Cardiac fibroblast (primary cell): ENCODE measurements around the gene CFAP46.

Experiments
- DNase-seq, 2 donors: peaks; one replicate each; pipeline versions ENCODE4 v3.0.0 to v3.0.0-alpha.2; 2010; ENCODE audit warnings: low read depth in 2 of 2
- H3K4me3 ChIP-seq, 2 donors: replicated peaks in 1 of 2; 1 replicate in 1 of 2; 2 replicates in 1 of 2; pipeline ENCODE4 v1.5.1; 2011; ENCODE audit warnings: low read depth in 2 of 2, low read length in 2 of 2, mild to moderate bottlenecking in 2 of 2, moderate library complexity in 1 of 2
- TF ChIP-seq, protein P1 (sequence below): IDR thresholded peaks from one replicate; pipeline ENCODE4 v1.5.1; 2011; ENCODE audit warnings: low read depth, mild to moderate bottlenecking, low read length, inconsistent platforms

The CFAP46 gene

DNA sequence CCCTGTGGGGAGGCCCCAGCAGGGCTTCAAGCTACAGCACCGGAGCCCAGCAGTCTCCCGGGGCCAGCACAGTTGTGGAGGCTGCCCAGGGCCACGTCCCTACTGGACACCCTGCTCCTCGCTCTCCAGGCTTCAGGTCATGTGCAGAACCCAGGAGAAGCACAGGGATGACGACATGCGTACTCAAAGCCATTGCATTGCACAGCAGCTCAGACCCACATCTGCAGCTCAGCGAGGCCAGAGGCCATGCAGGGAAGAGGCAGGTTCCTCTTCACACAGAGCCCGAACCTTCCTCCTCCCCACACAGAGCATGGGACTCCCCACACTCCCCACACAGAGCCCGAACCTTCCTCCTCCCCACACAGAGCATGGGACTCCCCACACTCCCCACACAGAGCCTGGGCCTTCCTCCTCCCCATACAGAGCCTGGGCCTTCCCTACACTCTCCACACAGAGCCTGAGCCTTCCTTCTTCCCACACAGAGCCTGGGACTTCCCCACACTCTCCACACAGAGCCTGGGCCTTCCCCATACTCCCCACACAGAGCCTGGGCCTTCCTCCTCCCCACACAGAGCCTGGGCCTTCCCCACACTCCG, 12.3 kb downstream of the CFAP46 start:
- no peak overlapping the region for H3K4me3 ChIP-seq
- no peak for DNase-seq
- TF ChIP-seq, protein P1, sequence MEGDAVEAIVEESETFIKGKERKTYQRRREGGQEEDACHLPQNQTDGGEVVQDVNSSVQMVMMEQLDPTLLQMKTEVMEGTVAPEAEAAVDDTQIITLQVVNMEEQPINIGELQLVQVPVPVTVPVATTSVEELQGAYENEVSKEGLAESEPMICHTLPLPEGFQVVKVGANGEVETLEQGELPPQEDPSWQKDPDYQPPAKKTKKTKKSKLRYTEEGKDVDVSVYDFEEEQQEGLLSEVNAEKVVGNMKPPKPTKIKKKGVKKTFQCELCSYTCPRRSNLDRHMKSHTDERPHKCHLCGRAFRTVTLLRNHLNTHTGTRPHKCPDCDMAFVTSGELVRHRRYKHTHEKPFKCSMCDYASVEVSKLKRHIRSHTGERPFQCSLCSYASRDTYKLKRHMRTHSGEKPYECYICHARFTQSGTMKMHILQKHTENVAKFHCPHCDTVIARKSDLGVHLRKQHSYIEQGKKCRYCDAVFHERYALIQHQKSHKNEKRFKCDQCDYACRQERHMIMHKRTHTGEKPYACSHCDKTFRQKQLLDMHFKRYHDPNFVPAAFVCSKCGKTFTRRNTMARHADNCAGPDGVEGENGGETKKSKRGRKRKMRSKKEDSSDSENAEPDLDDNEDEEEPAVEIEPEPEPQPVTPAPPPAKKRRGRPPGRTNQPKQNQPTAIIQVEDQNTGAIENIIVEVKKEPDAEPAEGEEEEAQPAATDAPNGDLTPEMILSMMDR: no peak

DNA sequence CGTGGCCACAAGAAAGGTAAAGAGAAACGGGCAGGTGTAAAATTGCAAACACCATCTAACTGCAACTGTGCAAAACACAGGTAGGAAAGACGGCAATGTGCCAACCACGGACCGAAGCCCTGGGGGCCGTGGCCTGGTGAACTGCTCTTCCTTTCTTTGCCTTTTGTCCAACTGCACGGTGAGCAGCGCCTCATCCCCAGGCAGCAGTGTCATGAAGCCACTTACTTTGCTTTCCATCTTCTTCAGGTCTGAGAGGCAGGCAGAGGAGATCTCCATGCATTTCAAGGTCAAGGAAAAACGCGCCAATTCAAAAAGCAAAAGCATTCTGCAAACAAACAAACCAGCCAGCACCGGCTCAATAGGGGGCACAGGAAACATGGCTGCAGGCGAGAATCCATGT, 12.9 kb downstream of the CFAP46 start:
- DNase-seq: no peak
- TF ChIP-seq, protein P1: no peak
- no peak overlapping the region for H3K4me3 ChIP-seq

DNA sequence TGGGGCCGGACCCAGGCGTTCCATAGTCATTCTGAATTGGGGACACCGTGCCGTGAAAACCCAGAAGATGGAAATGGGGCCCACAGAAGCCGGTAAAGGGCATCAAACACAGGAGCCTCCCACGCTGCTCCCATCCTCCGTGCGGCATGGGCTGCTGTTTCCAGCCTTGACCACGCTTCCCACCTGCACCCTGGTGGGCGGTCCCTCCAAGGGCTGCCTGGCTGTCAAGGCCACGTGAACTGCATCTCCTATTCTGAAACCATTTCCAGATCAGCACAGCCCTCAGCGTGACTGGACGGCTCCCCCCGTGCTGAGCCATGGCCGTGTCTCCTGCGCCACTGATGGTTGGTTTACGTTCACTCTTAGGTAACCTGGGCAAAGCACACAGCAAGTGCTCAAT, 14.1 kb downstream of the CFAP46 start:
- TF ChIP-seq, protein P1: no peak
- no peak for DNase-seq
- H3K4me3 ChIP-seq: no peak overlapping the region

DNA sequence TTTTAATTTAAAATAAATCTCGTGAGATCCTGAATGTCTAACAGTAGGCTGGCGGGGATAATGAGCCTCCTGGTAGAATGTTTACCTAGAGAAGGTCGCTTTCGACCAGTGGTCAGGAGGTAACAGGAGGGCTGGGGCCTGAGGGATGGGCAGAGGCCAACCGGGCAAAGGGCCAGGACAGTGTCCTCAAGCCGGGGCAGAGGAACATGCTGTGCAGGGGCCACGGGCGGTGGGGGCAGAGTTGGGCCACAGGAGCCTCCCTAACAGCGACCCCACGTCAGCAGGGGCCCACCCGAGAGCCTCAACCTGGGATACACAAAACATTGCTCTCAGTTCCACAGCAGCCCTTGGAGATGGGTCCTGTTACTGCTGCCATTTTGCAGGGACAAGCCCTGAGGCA, 14.5 kb downstream of the CFAP46 start:
- no peak for DNase-seq
- TF ChIP-seq, protein P1: no peak
- H3K4me3 ChIP-seq: no peak overlapping the region

DNA sequence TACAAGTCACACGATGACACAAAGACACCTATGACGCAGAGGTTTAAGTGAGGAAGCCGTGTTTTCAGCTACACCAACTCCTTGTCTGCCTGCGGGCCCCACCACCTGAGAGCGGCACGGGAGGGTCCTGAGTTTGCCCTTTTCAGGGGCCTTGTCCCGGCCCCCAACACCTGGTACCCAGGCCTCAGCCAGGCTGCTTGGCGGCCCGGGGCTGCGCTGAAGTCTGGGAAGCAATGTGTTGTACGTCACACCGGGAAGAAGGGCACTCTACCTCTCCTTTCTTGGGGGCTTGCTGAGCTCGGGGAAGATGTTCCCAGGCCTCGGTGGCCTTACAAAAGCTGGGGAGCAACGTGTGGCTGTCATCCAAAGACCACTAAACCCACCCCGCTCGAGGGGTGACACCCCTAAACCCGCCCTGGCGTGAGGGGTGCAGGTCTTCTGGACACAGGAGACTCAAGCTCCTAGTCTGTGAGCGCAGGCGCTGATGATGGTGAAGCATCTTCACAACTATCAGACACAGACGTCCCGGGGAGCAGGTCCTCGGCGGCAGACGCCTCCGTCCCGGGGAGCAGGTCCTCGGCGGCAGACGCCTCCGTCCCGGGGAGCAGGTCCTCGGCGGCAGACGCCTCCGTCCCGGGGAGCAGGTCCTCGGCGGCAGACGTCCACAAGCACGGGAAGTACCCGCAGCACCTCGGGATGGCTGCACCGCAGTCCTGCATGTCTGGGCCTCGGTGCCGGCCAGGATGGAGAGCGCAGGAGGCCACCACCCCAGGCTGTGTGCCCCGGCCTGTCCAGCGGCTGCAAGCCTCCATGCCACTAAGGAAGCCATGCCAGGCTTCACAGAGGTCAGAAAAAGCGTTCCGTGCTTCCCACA, 15.4 kb downstream of the CFAP46 start:
- no peak for DNase-seq
- TF ChIP-seq, protein P1: no peak
- H3K4me3 ChIP-seq: no peak overlapping the region

DNA sequence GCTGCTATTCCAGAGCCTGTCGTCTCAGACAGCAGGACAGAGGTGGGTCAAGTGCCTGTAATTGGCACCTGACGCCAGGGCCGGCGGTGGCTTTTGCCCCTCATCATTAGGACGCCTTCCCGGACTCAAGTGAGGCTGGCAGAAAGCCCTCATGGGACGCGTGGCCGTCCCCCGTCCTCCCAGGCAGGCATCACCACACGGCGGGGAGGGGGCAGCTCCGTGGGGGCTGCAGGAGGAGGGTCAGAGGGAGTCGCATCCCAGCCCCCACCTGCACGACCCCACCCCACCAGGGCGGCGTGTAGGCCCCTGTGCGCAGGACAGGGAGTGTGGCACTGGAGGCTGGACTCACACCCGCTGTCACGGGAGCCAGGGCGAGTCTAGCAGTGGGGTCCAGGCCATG, 16.3 kb downstream of the CFAP46 start:
- TF ChIP-seq, protein P1: no peak

More for the DNA sequence above, 16.3 kb downstream of the CFAP46 start:
- H3K4me3 ChIP-seq: no peak overlapping the region
- DNase-seq: no peak
